ENCODE data around the gene TFEB.
A peak's percentile ranks its signal among the peaks of the same experiment; 100 is the strongest.

The TFEB gene

GRCh38 chr6:41642960-41643898, 92.2 kb downstream of the TFEB start:
- H3K4ac ChIP-seq (ENCODE audit: low read depth, low read length): peak overlapping the region; percentile 41
- H3K18ac ChIP-seq (ENCODE audit: low read length): peak overlapping the region; percentile 53

DNA sequence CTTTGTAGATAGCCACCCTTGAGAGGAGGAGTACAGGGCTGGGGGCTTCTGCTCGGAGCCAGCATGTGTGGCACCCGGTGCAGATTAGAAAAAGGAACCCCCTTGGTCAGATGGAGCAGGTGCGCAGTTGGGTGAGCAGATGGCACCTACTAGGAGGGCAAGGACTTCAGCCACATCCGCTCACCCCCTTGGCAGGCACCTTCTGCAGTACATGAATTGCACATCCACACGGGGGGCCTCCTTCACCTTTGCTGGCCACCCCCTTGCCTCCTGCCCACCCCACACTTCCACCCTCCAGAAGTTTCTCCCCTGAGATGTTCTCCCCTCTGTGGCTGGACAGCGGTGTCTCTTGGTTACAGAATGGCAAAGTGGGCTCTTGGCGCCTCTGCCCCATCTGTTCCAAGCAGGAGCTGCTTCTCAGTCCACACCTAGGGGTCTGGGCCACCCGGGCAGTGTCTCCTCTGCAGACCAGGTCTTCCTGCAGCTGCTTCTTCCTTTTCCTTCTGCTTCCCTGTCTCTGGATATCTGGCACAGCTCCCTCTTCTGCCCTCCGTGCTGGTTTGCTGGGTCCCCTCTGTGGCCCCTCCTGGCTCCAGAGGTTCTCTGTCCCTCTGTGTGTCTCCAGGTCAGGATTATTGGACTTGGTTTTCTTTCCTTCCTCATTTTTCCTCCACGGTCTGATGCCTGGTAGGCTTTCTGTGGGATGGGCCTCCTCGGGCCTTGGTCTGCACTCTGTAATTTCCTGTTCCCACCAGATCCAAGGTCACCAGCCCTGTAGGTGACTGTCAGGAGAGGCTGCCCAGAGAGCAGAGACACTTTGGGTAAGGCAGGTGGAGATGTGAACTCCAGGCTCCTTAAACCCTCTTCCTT, 93.1 kb downstream of the TFEB start:
- Histone ChIP-seq H4K91ac (ENCODE audit: low read depth, low read length) (peak overlapping the region; percentile 1), H3K4ac (ENCODE audit: low read depth, low read length) (peak overlapping the region; percentile 31), H3K4me2 (ENCODE audit: low read length) (peak overlapping the region; percentile 4), H3K79me1 (ENCODE audit: low read length) (peaks cover 60% of the 10 kb centered on the region), H2AFZ (ENCODE audit: insufficient read depth, low read length, poor library complexity) (no peak overlapping the region), H3K4me1 (ENCODE audit: control insufficient read depth in 1 of 2, insufficient read depth in 2 of 2, low read length in 2 of 2) (peaks cover 60 to 71% of the 10 kb centered on the region in 2 experiments), H2BK120ac (ENCODE audit: insufficient read depth, low read length, poor library complexity) (no peak overlapping the region), H3K9me3 (ENCODE audit: insufficient read depth, low read depth, low read length) (peaks cover 2% of the 10 kb centered on the region), H3K14ac (ENCODE audit: low read length) (peak overlapping the region; percentile 44), H4K8ac (ENCODE audit: low read depth, low read length) (no peak overlapping the region), H3K4me3 (ENCODE audit: low read depth, low read length) (no peak overlapping the region), H3K18ac (ENCODE audit: low read length) (peak overlapping the region; percentile 39), H3K36me3 (ENCODE audit: control insufficient read depth in 1 of 2, insufficient read depth in 2 of 2, low read length in 2 of 2) (peaks cover 72 to 74% of the 10 kb centered on the region in 2 experiments), H3K9ac (ENCODE audit: low read length) (no peak overlapping the region), H3K79me2 (ENCODE audit: control insufficient read depth, insufficient read depth, low read length, poor library complexity) (peaks cover 51% of the 10 kb centered on the region), H3K23ac (ENCODE audit: low read length) (no peak overlapping the region), H2BK12ac (ENCODE audit: low read length) (no peak overlapping the region), H2AK5ac (ENCODE audit: low read length) (no peak overlapping the region), H3K27me3 (ENCODE audit: insufficient read depth, low read length) (no peaks in the 10 kb centered on the region), H4K12ac (ENCODE audit: low read depth, low read length) (no peak overlapping the region), H2BK5ac (ENCODE audit: low read depth, low read length, poor library complexity) (no peak overlapping the region), H3K27ac (ENCODE audit: low read depth, low read length) (no peak overlapping the region)
- DNase-seq: no peak
- no CpG with 5 or more reads among the region's 11 CpGs for WGBS (ENCODE audit: extremely low coverage, insufficient coverage, insufficient read length)

More at GRCh38 chr6:41642960-41643898, 92.2 kb downstream of the TFEB start:
- Histone ChIP-seq H3K9me3 (ENCODE audit: insufficient read depth, low read depth, low read length) (peaks cover 2% of the 10 kb centered on the region), H4K8ac (ENCODE audit: low read depth, low read length) (peak overlapping the region; percentile 2), H4K12ac (ENCODE audit: low read depth, low read length) (no peak overlapping the region), H3K4me2 (ENCODE audit: low read length) (no peak overlapping the region), H3K23ac (ENCODE audit: low read length) (no peak overlapping the region), H2BK120ac (ENCODE audit: insufficient read depth, low read length, poor library complexity) (peak overlapping the region; percentile 17), H3K79me2 (ENCODE audit: control insufficient read depth, insufficient read depth, low read length, poor library complexity) (peaks cover 44% of the 10 kb centered on the region), H3K79me1 (ENCODE audit: low read length) (peaks cover 52% of the 10 kb centered on the region), H3K4me1 (ENCODE audit: control insufficient read depth in 1 of 2, insufficient read depth in 2 of 2, low read length in 2 of 2) (peaks cover 60 to 71% of the 10 kb centered on the region in 2 experiments), H2AFZ (ENCODE audit: insufficient read depth, low read length, poor library complexity) (no peak overlapping the region), H2BK5ac (ENCODE audit: low read depth, low read length, poor library complexity) (no peak overlapping the region), H3K36me3 (ENCODE audit: control insufficient read depth in 1 of 2, insufficient read depth in 2 of 2, low read length in 2 of 2) (peaks cover 81 to 83% of the 10 kb centered on the region in 2 experiments), H3K14ac (ENCODE audit: low read length) (peak overlapping the region; percentile 44), H2BK12ac (ENCODE audit: low read length) (no peak overlapping the region), H4K91ac (ENCODE audit: low read depth, low read length) (peak overlapping the region; percentile 2), H3K27me3 (ENCODE audit: insufficient read depth, low read length) (no peaks in the 10 kb centered on the region), H3K27ac (ENCODE audit: low read depth, low read length) (peak overlapping the region; percentile 52), H2AK5ac (ENCODE audit: low read length) (no peak overlapping the region), H3K9ac (ENCODE audit: low read length) (no peak overlapping the region), H3K4me3 (ENCODE audit: low read depth, low read length) (no peak overlapping the region)
- no peak for DNase-seq
- WGBS (ENCODE audit: extremely low coverage, insufficient coverage, insufficient read length): no CpG with 5 or more reads among the region's 10 CpGs

DNA sequence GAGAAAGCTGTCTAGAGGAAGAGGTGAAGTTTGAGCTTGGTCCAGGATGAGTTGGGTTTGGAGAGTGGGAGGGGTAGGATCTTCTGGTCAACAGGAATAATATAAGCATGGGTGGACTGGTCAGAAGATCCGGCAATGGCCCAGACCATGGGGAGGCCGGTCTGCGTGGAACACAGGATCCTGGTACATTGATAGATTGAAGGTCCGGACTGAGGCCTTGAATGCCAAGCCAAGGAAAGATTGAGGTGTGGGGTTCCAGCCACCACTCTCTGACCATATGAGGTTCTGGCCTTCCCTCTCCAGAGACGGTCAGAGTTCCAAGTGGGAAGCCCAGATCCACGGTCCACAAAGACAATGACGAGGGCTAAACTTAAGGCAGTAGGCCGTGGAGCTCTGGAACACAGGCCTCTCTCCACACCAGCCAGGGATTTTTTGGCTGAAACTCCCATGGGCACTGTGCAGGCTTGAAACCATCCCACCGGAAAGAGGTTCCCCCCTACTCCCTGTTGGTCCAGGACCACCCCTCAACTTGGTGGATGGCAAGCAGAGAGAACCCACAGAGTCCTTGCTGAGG, 94.0 kb downstream of the TFEB start:
- no peak overlapping the region for H3K4me2 ChIP-seq (ENCODE audit: low read length)
- H3K79me2 ChIP-seq (ENCODE audit: control insufficient read depth, insufficient read depth, low read length, poor library complexity): peaks cover 56% of the 10 kb centered on the region
- no CpG with 5 or more reads among the region's 9 CpGs for WGBS (ENCODE audit: extremely low coverage, insufficient coverage, insufficient read length)
- H3K14ac ChIP-seq (ENCODE audit: low read length): no peak overlapping the region
- no peak overlapping the region for H2BK12ac ChIP-seq (ENCODE audit: low read length)
- H3K4ac ChIP-seq (ENCODE audit: low read depth, low read length): peak overlapping the region; percentile 92
- no peak overlapping the region for H2BK5ac ChIP-seq (ENCODE audit: low read depth, low read length, poor library complexity)
- no peak overlapping the region for H2AFZ ChIP-seq (ENCODE audit: insufficient read depth, low read length, poor library complexity)
- H3K18ac ChIP-seq (ENCODE audit: low read length): peak overlapping the region; percentile 51
- H2AK5ac ChIP-seq (ENCODE audit: low read length): no peak overlapping the region
- no peaks in the 10 kb centered on the region for H3K27me3 ChIP-seq (ENCODE audit: insufficient read depth, low read length)
- no peak overlapping the region for H4K12ac ChIP-seq (ENCODE audit: low read depth, low read length)
- H3K4me1 ChIP-seq (ENCODE audit: control insufficient read depth in 1 of 2, insufficient read depth in 2 of 2, low read length in 2 of 2): peaks cover 57 to 66% of the 10 kb centered on the region in 2 experiments
- no peak overlapping the region for H2BK120ac ChIP-seq (ENCODE audit: insufficient read depth, low read length, poor library complexity)
- H4K8ac ChIP-seq (ENCODE audit: low read depth, low read length): no peak overlapping the region
- H3K9ac ChIP-seq (ENCODE audit: low read length): no peak overlapping the region
- peaks cover 65% of the 10 kb centered on the region for H3K79me1 ChIP-seq (ENCODE audit: low read length)
- H3K4me3 ChIP-seq (ENCODE audit: low read depth, low read length): no peak overlapping the region
- no peak overlapping the region for H3K27ac ChIP-seq (ENCODE audit: low read depth, low read length)
- H4K91ac ChIP-seq (ENCODE audit: low read depth, low read length): no peak overlapping the region
- H3K9me3 ChIP-seq (ENCODE audit: insufficient read depth, low read depth, low read length): peaks cover 2% of the 10 kb centered on the region
- no peak overlapping the region for H3K23ac ChIP-seq (ENCODE audit: low read length)
- DNase-seq: no peak
- H3K36me3 ChIP-seq (ENCODE audit: control insufficient read depth in 1 of 2, insufficient read depth in 2 of 2, low read length in 2 of 2): peaks cover 63 to 66% of the 10 kb centered on the region in 2 experiments

DNA sequence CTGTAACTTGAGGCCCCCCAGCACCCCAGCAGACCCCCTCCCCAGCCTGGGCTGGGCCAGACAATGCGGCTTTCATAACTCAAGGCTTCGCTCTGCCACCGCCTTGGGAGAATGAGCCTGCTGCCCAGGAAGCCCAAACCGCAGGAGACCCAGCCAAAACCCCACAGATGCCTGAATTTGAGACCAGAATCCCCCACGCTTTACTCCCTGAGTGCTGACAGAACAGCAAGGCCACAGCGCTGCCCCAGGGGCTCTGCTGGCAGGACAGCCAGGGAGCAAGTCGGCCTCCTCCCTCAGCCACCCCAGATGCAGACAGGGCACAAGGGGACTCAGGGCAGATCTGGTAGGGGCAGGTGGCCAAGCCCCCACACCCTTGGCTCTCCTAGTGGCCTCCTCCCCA, 95.0 kb downstream of the TFEB start:
- peak overlapping the region; percentile 36 for H2BK5ac ChIP-seq (ENCODE audit: low read depth, low read length, poor library complexity)
- WGBS (ENCODE audit: extremely low coverage, insufficient coverage, insufficient read length): no CpG with 5 or more reads among the region's 7 CpGs
- H2BK120ac ChIP-seq (ENCODE audit: insufficient read depth, low read length, poor library complexity): no peak overlapping the region
- peak overlapping the region; percentile 87 for H3K18ac ChIP-seq (ENCODE audit: low read length)
- peak overlapping the region; percentile 92 for H3K4ac ChIP-seq (ENCODE audit: low read depth, low read length)
- H4K8ac ChIP-seq (ENCODE audit: low read depth, low read length): peak overlapping the region; percentile 73
- H3K4me3 ChIP-seq (ENCODE audit: low read depth, low read length): no peak overlapping the region
- peaks cover 68% of the 10 kb centered on the region for H3K79me1 ChIP-seq (ENCODE audit: low read length)
- no peak overlapping the region for H3K23ac ChIP-seq (ENCODE audit: low read length)
- H2BK12ac ChIP-seq (ENCODE audit: low read length): no peak overlapping the region
- H2AK5ac ChIP-seq (ENCODE audit: low read length): no peak overlapping the region
- no peak overlapping the region for H3K27ac ChIP-seq (ENCODE audit: low read depth, low read length)
- H3K4me2 ChIP-seq (ENCODE audit: low read length): peak overlapping the region; percentile 82
- peak overlapping the region; percentile 94 for H3K14ac ChIP-seq (ENCODE audit: low read length)
- no peaks in the 10 kb centered on the region for H3K27me3 ChIP-seq (ENCODE audit: insufficient read depth, low read length)
- no peak overlapping the region for H3K9ac ChIP-seq (ENCODE audit: low read length)
- no peak overlapping the region for H2AFZ ChIP-seq (ENCODE audit: insufficient read depth, low read length, poor library complexity)
- H3K9me3 ChIP-seq (ENCODE audit: insufficient read depth, low read depth, low read length): peaks cover under 1% of the 10 kb centered on the region
- H3K36me3 ChIP-seq (ENCODE audit: control insufficient read depth in 1 of 2, insufficient read depth in 2 of 2, low read length in 2 of 2): peaks cover 53 to 56% of the 10 kb centered on the region in 2 experiments
- no peak for DNase-seq
- peaks cover 59 to 63% of the 10 kb centered on the region in 2 experiments for H3K4me1 ChIP-seq (ENCODE audit: control insufficient read depth in 1 of 2, insufficient read depth in 2 of 2, low read length in 2 of 2)
- peak overlapping the region; percentile 26 for H4K91ac ChIP-seq (ENCODE audit: low read depth, low read length)
- H3K79me2 ChIP-seq (ENCODE audit: control insufficient read depth, insufficient read depth, low read length, poor library complexity): peaks cover 56% of the 10 kb centered on the region
- H4K12ac ChIP-seq (ENCODE audit: low read depth, low read length): peak overlapping the region; percentile 36
